HL-60 (cell line): Measurements from ENCODE around the gene MYOM3.

Experiments used
- SPI1 ChIP-seq: IDR thresholded peaks from 2 replicates; pipeline ENCODE4 v1.6.1; 2012; ENCODE audit warnings: low read depth, mild to moderate bottlenecking, borderline replicate concordance
- TF ChIP-seq, protein P1 (sequence below): IDR thresholded peaks from one replicate; pipeline ENCODE4 v1.5.1; 2011; ENCODE audit warnings: low read length, control low read depth, inconsistent platforms; ENCODE audit not compliant: insufficient read depth

DNA sequence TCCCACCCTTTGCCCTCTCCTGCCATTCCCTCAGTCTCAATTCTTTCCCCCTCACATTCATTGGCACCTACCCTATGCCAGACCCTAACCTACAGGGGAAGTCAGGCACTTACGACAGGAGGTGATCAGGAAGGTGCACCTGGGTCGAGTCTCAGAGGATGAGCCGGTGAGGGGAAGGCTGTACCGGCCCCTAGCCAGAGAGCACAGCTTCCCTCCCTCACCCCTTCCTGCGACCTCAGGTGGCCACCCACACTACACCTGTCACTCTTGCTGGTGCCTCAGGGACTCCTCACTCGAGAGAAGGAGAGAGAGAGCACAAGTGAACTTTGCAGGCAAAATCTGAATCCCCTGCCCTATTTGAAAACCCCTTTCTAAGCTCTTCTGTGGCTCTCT lies 1.7 kb upstream of the MYOM3 start:
- TF ChIP-seq, protein P1, sequence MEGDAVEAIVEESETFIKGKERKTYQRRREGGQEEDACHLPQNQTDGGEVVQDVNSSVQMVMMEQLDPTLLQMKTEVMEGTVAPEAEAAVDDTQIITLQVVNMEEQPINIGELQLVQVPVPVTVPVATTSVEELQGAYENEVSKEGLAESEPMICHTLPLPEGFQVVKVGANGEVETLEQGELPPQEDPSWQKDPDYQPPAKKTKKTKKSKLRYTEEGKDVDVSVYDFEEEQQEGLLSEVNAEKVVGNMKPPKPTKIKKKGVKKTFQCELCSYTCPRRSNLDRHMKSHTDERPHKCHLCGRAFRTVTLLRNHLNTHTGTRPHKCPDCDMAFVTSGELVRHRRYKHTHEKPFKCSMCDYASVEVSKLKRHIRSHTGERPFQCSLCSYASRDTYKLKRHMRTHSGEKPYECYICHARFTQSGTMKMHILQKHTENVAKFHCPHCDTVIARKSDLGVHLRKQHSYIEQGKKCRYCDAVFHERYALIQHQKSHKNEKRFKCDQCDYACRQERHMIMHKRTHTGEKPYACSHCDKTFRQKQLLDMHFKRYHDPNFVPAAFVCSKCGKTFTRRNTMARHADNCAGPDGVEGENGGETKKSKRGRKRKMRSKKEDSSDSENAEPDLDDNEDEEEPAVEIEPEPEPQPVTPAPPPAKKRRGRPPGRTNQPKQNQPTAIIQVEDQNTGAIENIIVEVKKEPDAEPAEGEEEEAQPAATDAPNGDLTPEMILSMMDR, result no peak
- TF ChIP-seq SPI1, result no peak
